Body of pancreas (tissue), 4 donors: ENCODE data around the gene FOXL1. TPM values are rescaled to one million over a fixed set of nuclear protein-coding genes. Genes with fewer than 3 reads are reported as not detected.

Experiments used
- ATAC-seq: fragments of 150-250 bp; one replicate; pipeline ENCODE4 v1.9.1; 2016
- DNase-seq, 4 donors: peaks; one replicate each; pipeline ENCODE4 v3.0.0-alpha.2; 2019
- H3K27ac ChIP-seq, 4 donors: fragments of 200-600 bp; sonication (generic); 1 replicate in 3 of 4; 2 replicates in 1 of 4; pipeline versions ENCODE4 v1.5.1 to v1.6.1; 2016 to 2019; ENCODE audit warnings: mild to moderate bottlenecking in 1 of 4, mixed read lengths in 1 of 4, moderate library complexity in 1 of 4
- H3K27me3 ChIP-seq, 2 donors: fragments of 200-600 bp; sonication (generic); one replicate each; pipeline ENCODE4 v1.6.0; 2016; ENCODE audit warnings: mild to moderate bottlenecking in 1 of 2
- H3K36me3 ChIP-seq, 2 donors: fragments of 200-600 bp; sonication (generic); replicated peaks in 1 of 2; 2 replicates each; pipeline ENCODE4 v1.5.1; 2016; ENCODE audit warnings: low read depth in 2 of 2; ENCODE audit not compliant: insufficient read depth in 1 of 2
- H3K4me1 ChIP-seq: fragments of 200-600 bp; sonication (generic); one replicate; pipeline ENCODE4 v1.6.0; 2016
- H3K4me3 ChIP-seq, 2 donors: fragments of 200-600 bp; sonication (generic); 1 replicate in 1 of 2; 2 replicates in 1 of 2; pipeline ENCODE4 v1.5.1; 2016 to 2019
- H3K9me3 ChIP-seq, 3 donors: fragments of 200-600 bp; sonication (generic); 1 replicate in 2 of 3; 2 replicates in 1 of 3; pipeline ENCODE4 v1.5.1; 2016
- POLR2A ChIP-seq, 3 donors: fragments of 450-650 bp; IDR thresholded peaks; one replicate each; pipeline ENCODE4 v1.6.1; 2016; ENCODE audit warnings: antibody characterized with exemption in 3 of 3, mild to moderate bottlenecking in 2 of 3
- WGBS, 2 donors: methylation state at CpG; one replicate each; pipeline ENCODE4 v1.1.5; 2017; 5-methylcytosine and 5-hydroxymethylcytosine counted together
- intact Hi-C: fragments of 100-400 bp; cut with DNase I; formaldehyde crosslinking; loops from one replicate; pipeline ENCODE4 v1.15.1; 2023
- total RNA-seq, 2 donors: library from RNA; depleted of rRNA; stranded (reverse); fragments of >200 nt; gene quantifications; one replicate each; pipeline ENCODE4 v1.1.0, GENCODE V29; 2016
- TF ChIP-seq, protein P1 (sequence below), 7 experiments: fragments of 450-650 bp in 4 of 7; fragments of 200-600 bp in 3 of 7; sonication (generic) in 3 of 7; IDR thresholded peaks; one replicate each; pipeline ENCODE4 v1.5.1; 2016 to 2019; ENCODE audit warnings: antibody characterized with exemption in 7 of 7

FOXL1 gene
- total RNA-seq, 2 donors from 2014 or later, result 0.52 TPM; not detected in 1

DNA sequence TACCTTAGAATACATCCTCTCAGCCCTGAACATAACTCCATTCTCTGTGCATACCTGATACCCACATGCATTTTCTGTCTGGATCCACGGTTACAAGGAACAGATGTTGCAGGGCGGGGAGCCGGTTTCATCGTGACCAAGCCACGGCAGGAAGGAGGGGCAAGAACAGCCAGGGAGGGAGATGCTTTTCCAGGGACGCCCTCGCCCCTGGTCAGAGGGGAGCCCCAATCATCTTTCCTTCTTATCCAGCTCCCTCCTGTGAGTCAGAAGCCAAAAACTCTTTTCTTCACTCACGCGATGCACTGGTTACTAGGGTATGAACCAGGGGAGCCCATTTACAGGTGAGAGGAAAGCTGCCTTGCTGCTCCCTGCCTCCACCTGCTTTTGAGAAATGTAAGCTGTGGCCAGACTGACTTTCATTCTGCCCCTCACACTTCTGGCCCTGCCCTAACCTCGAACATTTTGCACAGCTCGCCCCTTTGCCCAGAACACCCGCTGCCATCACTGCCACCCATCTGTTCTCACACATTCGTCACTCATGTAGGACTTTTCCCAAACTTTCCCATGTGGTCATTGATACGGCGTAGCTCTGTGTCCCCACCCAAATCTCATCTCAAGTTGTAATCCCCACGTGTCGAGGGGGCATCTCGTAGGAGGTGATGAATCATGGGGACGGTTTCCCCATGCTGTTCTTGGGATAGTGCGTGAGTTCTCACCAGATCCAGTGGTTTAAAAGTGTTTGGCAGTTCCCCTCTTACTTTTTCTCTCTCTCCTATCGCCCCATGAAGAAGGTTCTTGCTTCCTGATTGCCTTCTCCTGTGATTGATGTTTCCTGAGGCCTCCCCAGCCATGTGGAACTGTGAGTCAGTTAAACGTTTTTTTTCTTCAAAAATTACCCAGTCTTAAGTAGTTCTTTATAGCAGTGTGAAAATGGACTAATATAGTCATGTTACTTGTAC, 20.5 kb downstream of the FOXL1 start:
- DNase-seq, result no peak

DNA sequence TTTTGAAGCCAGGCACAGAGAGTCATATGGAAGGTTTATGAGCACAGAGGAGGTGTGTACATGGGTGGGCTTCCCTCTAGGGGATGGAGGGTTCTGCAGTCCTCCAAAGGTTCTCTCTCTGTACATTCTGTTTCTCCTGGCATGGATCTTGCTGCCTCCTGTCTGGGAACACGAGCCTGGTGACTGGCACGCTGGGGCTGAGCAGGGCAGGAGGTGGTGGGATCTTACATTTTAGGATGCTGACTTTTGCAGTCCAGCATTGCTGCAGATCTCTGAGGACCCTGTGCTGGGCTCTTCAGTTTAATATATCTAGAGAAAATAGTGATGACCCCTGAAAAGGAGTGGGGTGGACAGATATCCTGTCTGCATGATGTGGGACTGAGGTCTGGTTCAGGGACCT, 23.0 kb downstream of the FOXL1 start:
- no peaks in the 10 kb centered on the region for H3K36me3 ChIP-seq
- no peaks in the 10 kb centered on the region for H3K4me1 ChIP-seq
- DNase-seq (no peak), ATAC-seq (no peak)
- no peak overlapping the region for H3K27ac ChIP-seq
- intact Hi-C loops, result no loop called here
- TF ChIP-seq, protein P1, sequence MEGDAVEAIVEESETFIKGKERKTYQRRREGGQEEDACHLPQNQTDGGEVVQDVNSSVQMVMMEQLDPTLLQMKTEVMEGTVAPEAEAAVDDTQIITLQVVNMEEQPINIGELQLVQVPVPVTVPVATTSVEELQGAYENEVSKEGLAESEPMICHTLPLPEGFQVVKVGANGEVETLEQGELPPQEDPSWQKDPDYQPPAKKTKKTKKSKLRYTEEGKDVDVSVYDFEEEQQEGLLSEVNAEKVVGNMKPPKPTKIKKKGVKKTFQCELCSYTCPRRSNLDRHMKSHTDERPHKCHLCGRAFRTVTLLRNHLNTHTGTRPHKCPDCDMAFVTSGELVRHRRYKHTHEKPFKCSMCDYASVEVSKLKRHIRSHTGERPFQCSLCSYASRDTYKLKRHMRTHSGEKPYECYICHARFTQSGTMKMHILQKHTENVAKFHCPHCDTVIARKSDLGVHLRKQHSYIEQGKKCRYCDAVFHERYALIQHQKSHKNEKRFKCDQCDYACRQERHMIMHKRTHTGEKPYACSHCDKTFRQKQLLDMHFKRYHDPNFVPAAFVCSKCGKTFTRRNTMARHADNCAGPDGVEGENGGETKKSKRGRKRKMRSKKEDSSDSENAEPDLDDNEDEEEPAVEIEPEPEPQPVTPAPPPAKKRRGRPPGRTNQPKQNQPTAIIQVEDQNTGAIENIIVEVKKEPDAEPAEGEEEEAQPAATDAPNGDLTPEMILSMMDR (IDR thresholded peaks at IDR 0.05), result no peak
- no peak for TF ChIP-seq POLR2A (IDR thresholded peaks at IDR 0.05)
- H3K4me3 ChIP-seq, result no peak overlapping the region
- peaks cover 0 to 6% of the 10 kb centered on the region in 2 donors for H3K27me3 ChIP-seq
- WGBS, 2 donors, result 54 to 57% methylated on average over 2 of the region's 2 CpGs
- no peaks in the 10 kb centered on the region for H3K9me3 ChIP-seq

More for the DNA sequence above, 20.5 kb downstream of the FOXL1 start:
- WGBS, 2 donors, result 47 to 54% methylated on average over 21 to 22 of the region's 22 CpGs
- intact Hi-C loops, result no loop called here
- Histone ChIP-seq H3K27me3 (no peaks in the 10 kb centered on the region), H3K9me3 (no peaks in the 10 kb centered on the region), H3K4me1 (no peaks in the 10 kb centered on the region), H3K4me3 (no peak overlapping the region), H3K27ac (no peak overlapping the region), H3K36me3 (no peaks in the 10 kb centered on the region)
- no peak for ATAC-seq
- TF ChIP-seq, protein P1 (IDR thresholded peaks at IDR 0.05), result no peak
- TF ChIP-seq POLR2A (IDR thresholded peaks at IDR 0.05), result no peak

DNA sequence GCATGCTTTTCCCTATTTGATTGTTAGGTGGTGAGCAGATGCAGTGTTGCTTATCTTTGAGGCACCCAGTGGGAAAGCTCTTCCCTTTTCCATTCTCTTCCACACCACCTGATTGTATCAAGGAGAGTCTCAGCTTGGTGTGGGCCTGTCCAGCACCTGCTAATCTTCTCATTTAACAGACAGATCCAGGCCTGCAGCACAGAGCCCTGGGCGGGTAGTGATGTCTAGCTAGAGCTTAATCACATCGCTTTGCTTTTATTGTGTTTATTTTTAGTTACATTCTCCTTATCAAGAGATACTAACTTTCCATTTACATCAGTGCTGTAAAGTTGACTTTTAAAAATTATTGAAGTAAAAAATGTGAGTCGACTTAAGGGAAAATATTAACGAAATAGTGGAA, 24.2 kb downstream of the FOXL1 start:
- DNase-seq (no peak), ATAC-seq (no peak)
- Histone ChIP-seq H3K4me3 (no peak overlapping the region), H3K9me3 (no peaks in the 10 kb centered on the region), H3K27me3 (peaks cover 0 to 6% of the 10 kb centered on the region in 2 donors), H3K27ac (no peak overlapping the region), H3K4me1 (no peaks in the 10 kb centered on the region), H3K36me3 (no peaks in the 10 kb centered on the region)
- intact Hi-C loops, result no loop called here
- whole genome bisulfite sequencing, 2 donors, result 38% methylated on average over 4 of the region's 4 CpGs
- TF ChIP-seq, protein P1 (IDR thresholded peaks at IDR 0.05), result no peak
- TF ChIP-seq POLR2A (IDR thresholded peaks at IDR 0.05), result no peak

DNA sequence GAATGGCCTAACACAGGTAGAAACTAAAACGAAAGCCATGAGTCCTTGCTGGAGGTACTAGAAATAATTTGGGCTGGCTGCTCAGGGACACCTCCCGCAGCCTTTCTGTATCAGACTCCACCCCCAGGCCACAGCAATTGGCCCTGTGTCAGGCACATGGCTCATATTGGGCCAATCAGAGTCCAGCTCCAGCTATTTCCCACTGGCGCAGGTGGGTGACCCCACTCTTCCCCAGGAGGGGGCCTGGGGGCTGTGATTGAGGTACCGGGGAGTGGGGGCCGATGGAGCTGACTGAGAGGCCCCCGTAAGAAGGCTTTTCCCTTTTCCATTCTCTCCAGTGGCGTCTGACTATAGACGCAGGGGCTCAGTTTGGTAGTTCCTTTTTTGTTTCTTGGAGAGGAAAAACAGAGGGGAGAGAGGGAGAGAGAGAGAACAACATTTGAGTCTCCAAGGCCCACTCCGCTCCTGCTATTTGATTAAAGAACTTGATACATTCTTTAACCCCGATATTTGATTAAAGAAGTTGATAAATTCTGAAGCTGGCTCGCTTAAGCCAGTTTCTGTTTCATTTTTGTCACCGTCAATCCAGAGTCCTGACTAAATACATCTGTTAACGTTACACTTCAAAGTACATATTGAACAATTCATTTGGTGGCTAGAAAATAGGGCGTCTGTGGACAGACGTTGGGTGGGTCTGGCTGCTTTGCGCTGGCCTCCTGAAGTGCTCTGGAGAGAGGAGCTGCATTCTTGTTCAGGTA, 26.3 kb downstream of the FOXL1 start:
- peaks cover 0 to 6% of the 10 kb centered on the region in 2 donors for H3K27me3 ChIP-seq
- H3K36me3 ChIP-seq, result no peaks in the 10 kb centered on the region
- ATAC-seq (no peak), DNase-seq (no peak)
- no peak overlapping the region for H3K27ac ChIP-seq
- H3K9me3 ChIP-seq, result no peaks in the 10 kb centered on the region
- no peak for TF ChIP-seq POLR2A (IDR thresholded peaks at IDR 0.05)
- TF ChIP-seq, protein P1 (IDR thresholded peaks at IDR 0.05), result no peak
- no peak overlapping the region for H3K4me3 ChIP-seq
- WGBS, 2 donors, result 57 to 61% methylated on average over 16 of the region's 16 CpGs
- no peaks in the 10 kb centered on the region for H3K4me1 ChIP-seq
- intact Hi-C loops, result no loop called here
